Retina (tissue), 1 donor: ENCODE results near the gene SLC6A2.

Experiments used
- DNase-seq: peaks from one replicate; pipeline ENCODE4 v3.0.0-alpha.2; 2016

The SLC6A2 gene

DNA sequence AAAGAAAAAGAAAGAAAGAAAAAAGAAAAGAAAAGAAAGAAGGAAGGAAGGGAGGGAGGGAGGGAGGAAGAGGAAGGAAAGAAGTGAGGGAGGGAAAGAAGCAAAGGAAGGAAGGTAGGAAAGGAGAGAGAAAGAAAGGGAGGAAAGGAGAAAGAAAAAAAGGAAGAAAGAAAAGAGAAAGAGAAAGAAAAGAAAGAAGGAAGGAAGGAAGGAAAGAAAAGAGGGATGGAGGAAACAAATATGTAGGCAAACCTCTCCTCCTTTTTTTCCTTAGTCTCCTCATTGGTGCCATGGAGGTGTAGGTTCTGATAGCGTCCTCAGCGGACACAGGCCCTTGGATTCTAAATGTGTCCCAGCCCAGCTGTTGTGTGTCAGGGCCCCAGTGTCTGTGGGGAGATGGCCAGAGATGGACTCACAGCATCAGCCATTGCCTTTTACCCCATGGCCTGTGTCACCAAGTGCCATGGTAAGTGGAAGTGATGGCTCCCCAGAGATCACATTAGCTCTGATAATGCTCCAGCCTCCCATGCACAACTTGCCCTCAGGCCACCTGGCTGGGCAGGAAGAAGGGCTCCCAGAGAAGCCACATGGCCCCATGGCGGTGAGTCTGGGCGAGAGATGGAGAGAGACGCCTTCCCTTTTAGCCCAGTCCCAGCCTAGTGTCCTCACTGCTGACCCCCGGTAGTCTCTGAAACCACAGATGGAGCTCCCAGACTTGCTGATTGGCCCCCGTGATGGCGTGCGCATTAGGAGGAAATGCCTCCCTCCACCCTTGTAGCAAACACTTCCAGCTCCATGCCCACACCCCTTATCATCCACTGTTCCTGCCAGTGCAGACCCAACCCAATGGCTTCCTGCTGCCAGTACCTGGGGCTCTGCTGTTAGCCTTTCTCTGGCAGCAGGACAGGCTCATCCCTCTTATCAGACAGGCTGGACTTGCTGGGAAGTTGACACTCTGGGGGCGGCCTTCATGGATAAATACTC is 3.7 kb upstream of the SLC6A2 start:
- DNase-seq: no peak

GRCh38 chr16:55653106-55653505 is 2.7 kb upstream of the SLC6A2 start:
- no peak for DNase-seq

GRCh38 chr16:55655381-55655896 is 349 bp upstream of the SLC6A2 start:
- DNase-seq: peak; percentile 61

GRCh38 chr16:55656691-55657092 is 904 bp downstream of the SLC6A2 start:
- peak; percentile 72 for DNase-seq

DNA sequence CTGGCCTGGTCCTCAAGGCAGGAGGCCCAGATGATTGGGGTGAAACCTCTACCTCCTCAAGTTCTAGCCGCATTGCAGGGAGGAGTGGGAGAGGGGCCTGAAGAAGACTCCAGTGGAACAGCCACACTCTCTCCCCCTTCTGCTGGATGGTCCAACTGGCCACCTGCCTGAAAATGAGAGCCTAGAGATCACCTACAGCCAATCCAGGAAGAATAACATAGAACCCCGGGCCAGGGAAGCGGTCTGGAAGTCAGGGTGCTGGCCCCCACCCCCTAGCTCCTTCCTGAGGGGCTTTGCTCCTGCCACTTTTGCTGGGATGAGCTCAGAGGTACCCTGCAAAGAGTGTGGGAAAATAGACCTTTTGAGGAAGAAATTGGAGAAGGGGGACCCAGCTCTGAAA is 1.8 kb downstream of the SLC6A2 start:
- DNase-seq: no peak

DNA sequence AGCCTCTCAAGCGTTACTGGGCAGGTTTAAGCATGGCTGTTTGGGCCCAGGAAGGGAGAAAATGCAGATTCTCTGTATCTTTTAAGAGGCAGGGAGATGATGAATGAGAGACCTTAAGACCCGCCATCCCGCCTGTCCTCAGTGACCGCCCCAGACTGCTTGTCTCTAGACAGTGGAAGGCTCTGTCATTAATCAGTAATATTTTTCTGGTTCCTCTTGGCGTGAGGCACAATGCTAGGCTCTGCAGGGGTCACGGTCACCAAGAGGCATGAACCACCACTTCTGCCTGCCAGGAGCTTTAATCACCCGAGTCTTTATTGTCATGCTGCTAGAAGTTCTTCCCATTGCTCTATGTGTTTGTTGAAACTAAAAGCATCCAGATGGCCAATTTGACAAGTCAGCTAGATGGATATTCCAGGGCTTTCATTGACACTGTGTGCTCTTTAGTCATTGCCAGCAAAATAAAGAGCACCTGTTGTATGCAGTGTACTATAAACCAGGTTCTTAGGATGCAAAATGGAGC is 3.2 kb downstream of the SLC6A2 start:
- DNase-seq: no peak

GRCh38 chr16:55660026-55660425 is 4.2 kb downstream of the SLC6A2 start:
- no peak for DNase-seq

DNA sequence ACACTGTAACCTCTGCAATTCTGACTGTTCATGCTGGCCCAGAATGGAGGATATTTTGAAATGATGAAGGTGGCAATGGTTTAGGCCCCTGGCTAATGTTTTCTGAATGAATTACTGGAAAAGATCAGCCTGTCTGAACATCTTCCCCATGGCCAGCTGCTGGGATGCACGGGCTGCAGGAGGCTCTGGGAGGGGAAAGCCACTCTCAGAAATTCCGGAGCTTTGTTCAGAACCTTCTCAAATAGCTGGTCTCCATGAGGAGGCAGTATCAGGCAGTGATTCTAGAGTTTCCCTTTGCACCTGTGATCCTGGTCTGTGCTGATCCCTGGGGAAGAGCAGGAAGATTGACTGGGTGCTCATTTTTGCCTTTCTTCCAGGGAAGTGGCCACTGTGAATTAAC is 5.0 kb downstream of the SLC6A2 start:
- DNase-seq: no peak

GRCh38 chr16:55661941-55662643 is 6.3 kb downstream of the SLC6A2 start:
- DNase-seq: no peak

DNA sequence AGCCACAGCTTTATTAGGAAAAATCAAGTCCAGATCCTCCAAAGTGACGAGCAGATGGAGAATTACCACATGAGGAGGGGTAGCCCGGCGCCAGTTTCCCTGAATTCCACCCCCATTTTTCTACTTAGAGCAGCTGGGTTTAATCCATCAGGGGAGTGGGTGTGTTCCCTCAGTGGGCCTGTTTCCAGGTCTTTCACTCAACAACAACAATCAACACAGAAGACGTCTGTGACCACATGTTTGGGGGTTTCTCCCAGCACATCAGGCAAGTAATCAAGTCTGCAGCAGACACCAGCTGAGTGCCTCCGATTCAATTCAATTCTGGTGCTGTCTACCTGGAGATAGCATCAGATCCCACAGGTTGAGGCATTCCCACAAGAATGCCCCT is 6.8 kb downstream of the SLC6A2 start:
- no peak for DNase-seq

- DNase-seq: no peak
These were observed 7.4 kb downstream of the SLC6A2 start for GRCh38 chr16:55663225-55663624.

- DNase-seq: no peak
These were observed 8.2 kb downstream of the SLC6A2 start for GRCh38 chr16:55663765-55664677.

DNA sequence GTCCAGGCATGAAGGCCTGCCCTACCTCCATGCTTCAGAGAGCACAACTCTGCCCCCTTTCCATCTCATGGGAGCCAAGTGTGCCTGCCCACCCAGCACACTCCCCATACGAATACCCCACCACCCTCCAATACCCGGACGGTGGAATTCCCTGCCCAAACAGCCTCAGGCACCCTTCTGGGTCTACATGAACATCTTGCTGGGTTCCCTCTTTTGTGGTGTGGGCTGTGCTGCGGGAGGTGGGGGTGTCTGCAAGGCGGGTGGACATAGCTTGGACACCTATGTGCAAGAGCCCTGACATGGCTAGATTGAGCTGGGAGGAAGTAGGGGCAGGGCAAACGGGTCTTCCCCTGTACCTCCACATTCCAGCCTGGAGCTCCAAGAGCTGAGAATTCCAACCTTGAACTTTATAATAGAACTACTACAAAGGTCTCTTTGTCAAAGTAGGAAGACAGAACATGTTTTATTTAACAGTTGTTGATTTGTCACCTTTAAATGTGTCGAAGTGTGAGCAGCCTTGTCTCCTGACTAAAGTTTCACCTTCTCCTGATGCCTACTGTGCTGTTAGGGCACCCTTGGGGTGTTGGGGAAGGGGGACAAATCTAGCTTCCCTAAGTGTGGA is 9.1 kb downstream of the SLC6A2 start:
- no peak for DNase-seq

GRCh38 chr16:55665511-55665910 is 9.7 kb downstream of the SLC6A2 start:
- DNase-seq: no peak

DNA sequence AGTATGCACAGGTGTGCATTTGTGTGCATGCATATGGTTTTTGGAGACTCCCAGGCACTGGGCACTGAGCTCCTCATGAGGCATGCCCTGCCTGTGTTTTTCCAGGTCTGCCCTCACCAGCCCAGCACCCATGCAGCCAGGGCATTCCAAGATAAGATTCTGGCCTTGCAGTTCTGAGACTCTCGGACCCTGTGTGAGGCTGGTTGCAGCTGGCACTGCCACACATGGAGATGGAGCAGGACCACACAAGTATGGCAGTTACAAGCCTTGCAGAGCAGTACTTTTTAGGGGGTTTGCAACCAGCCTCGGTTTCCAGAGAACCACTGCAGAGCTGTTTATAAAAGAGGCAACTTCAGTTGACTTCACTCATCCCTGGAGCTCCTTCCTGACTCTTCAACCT is 10.2 kb downstream of the SLC6A2 start:
- no peak for DNase-seq

GRCh38 chr16:55667753-55668152 is 12.0 kb downstream of the SLC6A2 start:
- no peak for DNase-seq

DNA sequence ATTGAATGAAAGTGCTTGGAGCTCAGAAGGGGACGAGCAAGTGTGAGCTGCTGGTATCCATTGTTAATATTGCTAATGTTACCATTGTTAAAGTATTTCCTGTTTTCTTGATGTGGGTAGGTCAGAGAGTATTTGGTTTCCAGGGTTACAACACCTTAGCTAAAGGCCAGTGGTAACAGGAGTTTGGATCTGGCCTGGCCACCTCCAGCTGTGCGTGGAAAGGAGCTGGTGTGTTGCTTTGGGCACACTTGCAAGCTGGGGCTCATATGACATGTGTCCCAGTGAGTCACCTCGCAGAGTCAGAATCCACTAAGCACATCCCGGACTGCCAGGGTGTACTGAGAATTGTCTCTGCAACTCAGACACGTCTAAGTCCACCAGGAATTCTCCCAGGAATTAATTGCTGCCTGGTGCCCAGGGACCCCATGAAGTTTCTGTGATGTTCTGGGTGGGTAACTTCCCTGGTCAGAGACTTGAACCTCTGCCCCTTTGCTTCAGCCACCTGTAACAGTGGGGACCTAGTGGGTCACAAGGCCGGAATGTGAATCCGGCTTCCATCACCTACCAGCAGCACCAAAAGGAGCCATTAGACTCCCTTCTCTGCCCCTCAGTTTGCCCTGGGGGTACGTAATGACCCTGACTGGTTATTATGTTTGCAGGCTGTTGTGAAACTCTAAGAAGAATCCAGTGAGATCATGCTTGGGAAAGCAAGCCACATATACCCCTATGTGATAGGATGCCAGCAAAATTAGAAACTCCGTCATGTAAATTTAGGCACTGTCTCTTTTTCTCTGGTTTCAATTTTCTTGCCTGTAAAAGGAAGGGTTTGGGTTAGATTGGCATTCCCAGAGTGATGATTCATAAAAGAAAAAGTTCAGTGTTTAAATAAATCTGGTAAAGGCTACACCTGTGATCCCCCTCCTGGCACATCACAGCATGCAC is 12.8 kb downstream of the SLC6A2 start:
- DNase-seq: no peak

DNA sequence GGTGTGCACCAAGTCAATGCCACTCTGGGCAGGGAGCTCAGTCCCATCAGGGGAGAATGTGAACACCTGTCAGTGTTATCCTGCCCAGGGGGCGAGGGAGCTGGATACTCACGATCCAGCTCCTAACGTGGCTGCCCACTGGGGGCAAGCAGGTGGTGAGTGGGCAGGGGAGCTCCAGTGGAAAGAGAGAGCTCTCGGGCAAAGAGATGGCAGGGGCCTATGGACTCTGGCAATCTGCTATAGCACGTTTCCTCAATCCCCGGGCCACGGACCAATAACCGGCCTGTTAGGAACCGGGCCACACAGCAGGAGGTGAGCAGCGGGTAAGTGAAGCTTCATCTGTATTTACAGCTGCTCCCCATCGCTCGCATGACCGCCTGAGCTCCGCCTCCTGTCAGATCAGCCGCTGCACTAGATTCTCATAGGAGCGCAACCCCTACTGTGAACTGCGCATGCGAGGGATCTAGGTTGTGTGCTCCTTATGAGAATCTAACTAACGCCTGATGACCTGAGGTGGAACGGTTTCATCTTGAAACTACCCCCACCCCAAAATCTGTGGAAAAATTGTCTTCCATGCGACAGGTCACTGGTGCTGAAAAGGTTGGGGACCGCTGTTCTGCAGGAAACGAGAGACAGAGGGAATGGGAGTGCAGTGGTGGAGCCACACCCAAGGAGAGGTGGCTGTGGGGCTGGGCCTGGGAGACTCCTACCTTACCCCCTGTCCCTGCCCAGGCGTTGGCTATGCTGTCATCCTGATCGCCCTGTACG is 15.6 kb downstream of the SLC6A2 start:
- peak; percentile 43 for DNase-seq

GRCh38 chr16:55671974-55672280 is 16.1 kb downstream of the SLC6A2 start:
- DNase-seq: no peak

DNA sequence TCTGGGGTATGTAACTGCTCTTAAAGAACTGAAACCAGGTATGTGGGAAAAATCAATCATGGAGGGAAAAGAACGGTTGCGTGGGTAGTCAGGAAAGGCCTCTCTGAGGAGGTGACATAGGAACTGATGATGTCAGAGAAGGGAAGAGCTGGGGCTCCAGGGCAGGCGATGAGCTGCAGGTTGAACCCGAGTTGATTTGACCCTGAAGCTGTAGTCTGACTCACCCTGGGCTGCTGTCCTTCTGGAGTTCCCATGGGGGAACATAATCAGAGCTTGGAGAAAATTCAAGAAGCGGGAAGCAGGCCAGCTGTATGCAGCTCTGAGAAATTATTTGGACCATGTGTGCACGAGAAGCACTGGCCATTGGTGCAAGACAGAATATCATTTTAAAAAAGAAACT is 16.7 kb downstream of the SLC6A2 start:
- no peak for DNase-seq
